Measurements from ENCODE around the gene GPX4. TPM values are rescaled to one million over a fixed set of nuclear protein-coding genes. Genes with fewer than 3 reads are reported as not detected.

GPX4 gene
- total and polyA plus RNA-seq, 2 of the 13 experiments (the other 11 are each of a cell fraction or from before 2014, with no cell fraction given), result 535 to 613 TPM

GRCh38 chr19:1103708-1104310 is at the start of gene GPX4 (continued):
- TF ChIP-seq FOXK1 (CRISPR knock-in tag; IDR thresholded peaks at IDR 0.05; ENCODE audit: borderline replicate concordance, low read depth) (0 out of 2 replicates have a peak, but pooled peaks have one; percentile 40), HMGA1 (CRISPR knock-in tag; conservative IDR thresholded peaks at IDR 0.05) (no peak), SCMH1 (CRISPR knock-in tag; IDR thresholded peaks at IDR 0.05; ENCODE audit: borderline replicate concordance) (no peak), MED1 (CRISPR knock-in tag; IDR thresholded peaks at IDR 0.05) (no peak; the same call in none of the 2 replicates), NCOA2 (CRISPR knock-in tag; IDR thresholded peaks at IDR 0.05) (no peak), BRCA1 (CRISPR knock-in tag; IDR thresholded peaks at IDR 0.05) (no peak), MAX (IDR thresholded peaks at IDR 0.05) (peak; percentile 72), ZBTB33 (CRISPR knock-in tag; IDR thresholded peaks at IDR 0.05) (no peak), PHF5A (CRISPR knock-in tag; IDR thresholded peaks at IDR 0.05; ENCODE audit: low read depth, unreplicated experiment) (no peak), ZEB1 (IDR thresholded peaks at IDR 0.05; ENCODE audit: insufficient replicate concordance, low read depth) (no peak), ZNF564 (CRISPR knock-in tag; IDR thresholded peaks at IDR 0.05) (no peak), NR2F1 (CRISPR knock-in tag; IDR thresholded peaks at IDR 0.05) (no peak), KDM5A (IDR thresholded peaks at IDR 0.05; ENCODE audit: borderline replicate concordance, low read length) (peak; percentile 36; the same call in 1 of the 2 replicates), NFE2L1 (CRISPR knock-in tag; IDR thresholded peaks at IDR 0.05; ENCODE audit: borderline replicate concordance) (no peak), ZNF34 (CRISPR knock-in tag; IDR thresholded peaks at IDR 0.05; ENCODE audit: borderline replicate concordance) (no peak), CEBPB (IDR thresholded peaks at IDR 0.05; ENCODE audit: borderline replicate concordance, low read depth, low read length) (no peak), HMG20A (CRISPR knock-in tag; IDR thresholded peaks at IDR 0.05; ENCODE audit: borderline replicate concordance) (no peak), TMF1 (CRISPR knock-in tag; IDR thresholded peaks at IDR 0.05; ENCODE audit: low read depth) (peak; percentile 72), ZBTB1 (CRISPR knock-in tag; IDR thresholded peaks at IDR 0.05; ENCODE audit: borderline replicate concordance) (no peak)
- TF ChIP-seq, protein P1, sequence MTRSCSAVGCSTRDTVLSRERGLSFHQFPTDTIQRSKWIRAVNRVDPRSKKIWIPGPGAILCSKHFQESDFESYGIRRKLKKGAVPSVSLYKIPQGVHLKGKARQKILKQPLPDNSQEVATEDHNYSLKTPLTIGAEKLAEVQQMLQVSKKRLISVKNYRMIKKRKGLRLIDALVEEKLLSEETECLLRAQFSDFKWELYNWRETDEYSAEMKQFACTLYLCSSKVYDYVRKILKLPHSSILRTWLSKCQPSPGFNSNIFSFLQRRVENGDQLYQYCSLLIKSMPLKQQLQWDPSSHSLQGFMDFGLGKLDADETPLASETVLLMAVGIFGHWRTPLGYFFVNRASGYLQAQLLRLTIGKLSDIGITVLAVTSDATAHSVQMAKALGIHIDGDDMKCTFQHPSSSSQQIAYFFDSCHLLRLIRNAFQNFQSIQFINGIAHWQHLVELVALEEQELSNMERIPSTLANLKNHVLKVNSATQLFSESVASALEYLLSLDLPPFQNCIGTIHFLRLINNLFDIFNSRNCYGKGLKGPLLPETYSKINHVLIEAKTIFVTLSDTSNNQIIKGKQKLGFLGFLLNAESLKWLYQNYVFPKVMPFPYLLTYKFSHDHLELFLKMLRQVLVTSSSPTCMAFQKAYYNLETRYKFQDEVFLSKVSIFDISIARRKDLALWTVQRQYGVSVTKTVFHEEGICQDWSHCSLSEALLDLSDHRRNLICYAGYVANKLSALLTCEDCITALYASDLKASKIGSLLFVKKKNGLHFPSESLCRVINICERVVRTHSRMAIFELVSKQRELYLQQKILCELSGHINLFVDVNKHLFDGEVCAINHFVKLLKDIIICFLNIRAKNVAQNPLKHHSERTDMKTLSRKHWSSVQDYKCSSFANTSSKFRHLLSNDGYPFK (CRISPR knock-in tag; IDR thresholded peaks at IDR 0.05; ENCODE audit: borderline replicate concordance), result peak; percentile 19; the same call in 1 of the 2 replicates
- TF ChIP-seq, protein P2, sequence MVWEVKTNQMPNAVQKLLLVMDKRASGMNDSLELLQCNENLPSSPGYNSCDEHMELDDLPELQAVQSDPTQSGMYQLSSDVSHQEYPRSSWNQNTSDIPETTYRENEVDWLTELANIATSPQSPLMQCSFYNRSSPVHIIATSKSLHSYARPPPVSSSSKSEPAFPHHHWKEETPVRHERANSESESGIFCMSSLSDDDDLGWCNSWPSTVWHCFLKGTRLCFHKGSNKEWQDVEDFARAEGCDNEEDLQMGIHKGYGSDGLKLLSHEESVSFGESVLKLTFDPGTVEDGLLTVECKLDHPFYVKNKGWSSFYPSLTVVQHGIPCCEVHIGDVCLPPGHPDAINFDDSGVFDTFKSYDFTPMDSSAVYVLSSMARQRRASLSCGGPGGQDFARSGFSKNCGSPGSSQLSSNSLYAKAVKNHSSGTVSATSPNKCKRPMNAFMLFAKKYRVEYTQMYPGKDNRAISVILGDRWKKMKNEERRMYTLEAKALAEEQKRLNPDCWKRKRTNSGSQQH (CRISPR knock-in tag; IDR thresholded peaks at IDR 0.05; ENCODE audit: low read depth), result no peak
- TF ChIP-seq, protein P3, sequence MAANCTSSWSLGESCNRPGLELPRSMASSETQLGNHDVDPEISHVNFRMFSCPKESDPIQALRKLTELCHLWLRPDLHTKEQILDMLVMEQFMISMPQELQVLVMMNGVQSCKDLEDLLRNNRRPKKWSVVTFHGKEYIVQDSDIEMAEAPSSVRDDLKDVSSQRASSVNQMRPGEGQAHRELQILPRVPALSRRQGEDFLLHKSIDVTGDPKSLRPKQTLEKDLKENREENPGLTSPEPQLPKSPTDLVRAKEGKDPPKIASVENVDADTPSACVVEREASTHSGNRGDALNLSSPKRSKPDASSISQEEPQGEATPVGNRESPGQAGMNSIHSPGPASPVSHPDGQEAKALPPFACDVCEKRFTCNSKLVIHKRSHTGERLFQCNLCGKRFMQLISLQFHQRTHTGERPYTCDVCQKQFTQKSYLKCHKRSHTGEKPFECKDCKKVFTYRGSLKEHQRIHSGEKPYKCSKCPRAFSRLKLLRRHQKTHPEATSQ (CRISPR knock-in tag; IDR thresholded peaks at IDR 0.05; ENCODE audit: borderline replicate concordance), result 0 out of 2 replicates have a peak, but pooled peaks have one; percentile 40
